ENCODE results near the gene AUTS2. TPM values are rescaled to one million over a fixed set of nuclear protein-coding genes. Genes with fewer than 3 reads are reported as not detected.
A peak's percentile ranks its signal among the peaks of the same experiment; 100 is the strongest.
"Not testable (repeated sequence)": the region's sequence is repeated elsewhere in the genome, so short reads cannot be mapped to it uniquely, and the experiment has no call there.

AUTS2 gene
- total RNA-seq, 1 donor from 2014 or later: 20.4 TPM

DNA sequence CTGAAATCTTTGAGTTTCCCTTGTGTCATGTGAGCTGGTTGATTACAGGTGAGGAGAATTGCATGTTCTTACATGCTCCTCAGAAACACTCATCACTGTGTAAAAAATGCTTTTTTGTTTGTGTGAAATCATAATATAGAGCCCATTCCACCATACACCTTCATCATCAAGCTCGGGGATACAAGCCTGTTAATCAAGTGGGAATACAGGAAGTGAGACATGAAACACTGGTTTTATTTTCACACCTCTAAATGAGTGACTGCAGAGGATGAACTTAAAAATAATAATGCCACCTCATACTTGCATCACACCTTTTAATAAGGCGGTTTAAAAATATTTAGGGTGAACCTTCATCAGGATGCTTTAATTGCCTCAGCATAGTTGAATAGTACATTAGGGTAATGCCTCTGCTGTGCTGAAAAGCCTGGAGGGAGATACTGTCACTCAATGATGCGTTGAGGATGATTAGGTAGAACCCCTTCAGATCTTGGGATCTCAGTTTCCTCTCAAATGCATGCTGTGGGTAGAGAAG is 164.6 kb downstream of the AUTS2 start:
- ATAC-seq: peak; percentile 88

GRCh38 chr7:69763513-69763912 is 165.2 kb downstream of the AUTS2 start:
- ATAC-seq: no peak

DNA sequence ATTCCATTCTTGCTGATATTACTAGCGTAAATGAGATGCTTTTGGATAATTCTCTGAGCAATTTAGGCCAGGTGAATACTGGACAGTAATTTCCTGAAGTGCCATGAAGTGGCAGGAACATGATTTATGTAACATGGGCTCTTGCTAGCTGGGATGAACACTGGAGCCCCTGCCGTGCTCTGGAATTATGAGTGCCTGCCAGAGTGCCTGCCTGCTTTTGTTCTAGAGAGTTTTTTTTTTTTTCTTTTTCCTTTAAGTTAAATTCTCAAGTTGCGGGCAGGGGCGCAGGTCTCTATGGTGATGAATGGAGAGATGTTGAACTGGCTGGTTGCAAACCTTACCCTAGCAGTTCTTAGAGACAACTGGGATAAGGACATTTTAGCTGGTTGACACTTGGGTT is 165.9 kb downstream of the AUTS2 start:
- ATAC-seq: no peak

DNA sequence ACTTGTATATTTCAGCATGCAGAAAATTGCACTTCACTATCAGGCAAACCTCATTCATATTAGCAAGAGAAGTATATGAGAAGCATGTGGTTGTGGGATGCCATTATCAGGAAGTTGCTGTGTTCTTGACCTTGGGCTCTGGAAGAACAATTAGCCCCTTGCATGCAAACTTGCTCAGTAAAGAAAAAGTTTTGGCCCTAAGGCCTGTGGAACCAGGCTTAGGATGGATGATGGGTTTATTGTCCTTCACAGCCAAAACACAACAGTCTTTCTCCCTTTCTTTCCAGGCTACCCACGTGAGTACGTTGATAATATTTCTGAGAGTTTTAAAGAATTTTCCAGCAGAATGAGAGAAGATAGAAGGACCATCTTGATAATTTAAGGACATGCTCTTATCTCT is 166.4 kb downstream of the AUTS2 start:
- no peak for ATAC-seq

DNA sequence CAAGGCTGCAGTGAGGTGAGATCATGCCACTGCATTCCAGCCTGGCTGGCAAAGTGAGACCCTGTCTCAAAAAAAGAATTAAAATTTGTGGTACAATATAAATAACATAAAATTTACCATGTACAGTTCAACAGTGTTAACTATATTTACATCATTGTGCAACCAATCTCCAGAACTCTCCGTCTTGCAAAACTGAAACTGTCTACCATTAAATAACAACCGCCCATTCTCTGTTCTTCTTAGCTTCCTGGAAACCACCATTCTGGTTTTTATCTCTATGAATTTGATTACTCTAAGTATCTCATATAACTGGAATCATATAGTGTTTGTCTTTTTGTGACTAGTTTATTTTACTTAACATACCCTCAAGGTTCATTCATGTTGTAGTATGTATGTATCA is 167.6 kb downstream of the AUTS2 start:
- ATAC-seq: no peak

GRCh38 chr7:69768986-69769595 is 170.8 kb downstream of the AUTS2 start:
- ATAC-seq: no peak

DNA sequence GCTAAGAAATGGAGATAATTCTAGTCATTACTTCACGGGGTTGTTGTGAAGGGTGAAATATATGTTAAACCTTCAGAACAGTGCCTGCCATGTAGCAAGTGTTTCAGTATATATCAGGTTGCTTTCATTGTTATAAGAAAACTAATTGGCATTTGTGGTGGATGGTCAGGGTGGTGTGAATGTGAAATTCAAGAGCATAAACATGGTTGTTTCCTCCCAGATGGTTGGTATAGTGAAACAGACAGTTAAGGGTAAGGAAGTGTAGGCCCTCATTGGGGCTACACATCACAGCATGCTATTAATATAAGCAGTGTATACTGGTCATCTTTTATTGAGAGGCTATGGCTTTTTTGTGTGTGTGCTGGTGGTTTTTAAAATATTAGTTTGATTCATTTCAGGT is 171.6 kb downstream of the AUTS2 start:
- no peak for ATAC-seq

DNA sequence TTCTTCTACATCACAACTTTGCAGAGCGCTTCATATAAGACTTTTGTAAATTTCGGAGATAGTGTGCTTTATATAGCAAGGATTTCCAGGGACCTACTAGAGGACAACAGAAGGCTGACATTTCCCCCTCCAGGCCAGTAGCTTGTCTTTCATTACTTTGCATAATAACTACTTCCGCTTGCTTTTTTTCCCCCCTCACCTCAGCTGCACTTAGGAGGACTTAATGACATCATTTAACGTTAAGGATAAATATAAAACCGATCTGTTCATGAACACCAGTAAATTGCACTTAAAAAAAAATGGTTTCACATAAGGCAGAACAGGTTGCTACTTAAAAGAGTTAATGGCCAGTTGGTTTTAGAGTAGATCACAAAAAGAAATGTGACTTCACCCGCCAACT is 172.3 kb downstream of the AUTS2 start:
- ATAC-seq: no peak

DNA sequence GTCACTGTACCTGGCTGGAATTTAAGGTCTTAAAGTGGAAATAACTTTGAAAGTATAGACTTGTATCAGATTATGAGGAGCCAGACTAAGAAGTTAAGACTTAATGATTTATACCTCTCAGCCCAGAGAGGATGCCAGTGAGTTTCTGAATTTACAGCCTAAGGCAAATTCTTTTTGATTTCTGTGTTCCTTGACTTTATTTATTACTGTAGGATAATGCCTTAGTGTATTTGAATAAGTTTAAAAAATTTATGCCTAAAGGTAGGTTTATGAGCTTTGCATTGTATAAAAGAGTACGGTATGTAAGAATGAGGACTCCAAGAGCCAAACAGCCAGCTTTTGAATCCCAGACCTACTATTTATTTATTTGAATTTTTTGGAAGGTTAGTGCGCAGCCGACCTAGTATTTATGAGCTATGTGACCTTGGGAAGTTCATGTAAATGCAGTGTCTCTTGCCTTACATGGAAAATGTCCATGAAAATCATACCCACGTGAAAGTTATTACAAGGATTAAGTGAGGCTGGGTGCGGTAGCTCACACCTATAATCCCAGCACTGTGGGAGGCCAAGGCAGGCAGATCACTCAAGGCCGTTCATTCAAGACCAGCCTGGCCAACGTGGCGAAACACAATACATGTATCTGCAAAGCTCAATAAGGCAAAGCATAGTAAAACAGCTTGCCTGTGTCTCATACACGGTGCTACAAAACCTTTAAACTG is 174.6 kb downstream of the AUTS2 start:
- ATAC-seq: peak; percentile 56

GRCh38 chr7:69773535-69774225 is 175.4 kb downstream of the AUTS2 start:
- peak; percentile 38 for ATAC-seq

DNA sequence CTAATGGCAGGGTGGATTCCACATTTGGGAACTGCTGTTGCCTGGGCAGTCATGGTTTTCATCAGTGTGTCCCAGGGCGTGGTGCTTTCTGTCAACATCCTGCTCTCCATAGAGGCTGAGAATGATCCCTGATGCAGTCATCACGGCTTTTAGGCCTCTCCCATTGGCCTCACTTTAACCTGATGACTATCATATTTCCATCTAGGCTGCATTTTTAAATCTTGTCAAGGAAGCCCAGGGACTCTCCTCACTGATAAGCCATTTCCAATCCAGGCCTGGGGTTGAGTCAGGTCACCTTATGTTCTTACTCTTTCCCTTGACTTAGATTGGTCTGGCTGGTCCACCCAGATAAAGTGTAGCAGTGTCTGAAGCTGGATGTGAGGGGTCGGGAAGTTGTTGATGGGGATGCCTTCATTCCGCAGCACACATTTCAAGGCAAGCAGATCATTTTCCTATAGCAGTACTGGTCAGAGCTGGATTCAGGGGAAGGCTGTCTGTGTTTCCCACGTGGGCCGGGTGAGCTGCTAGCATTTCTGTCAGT is 177.0 kb downstream of the AUTS2 start:
- ATAC-seq: peak; percentile 80

GRCh38 chr7:69776611-69777010 is 178.3 kb downstream of the AUTS2 start:
- no peak for ATAC-seq

DNA sequence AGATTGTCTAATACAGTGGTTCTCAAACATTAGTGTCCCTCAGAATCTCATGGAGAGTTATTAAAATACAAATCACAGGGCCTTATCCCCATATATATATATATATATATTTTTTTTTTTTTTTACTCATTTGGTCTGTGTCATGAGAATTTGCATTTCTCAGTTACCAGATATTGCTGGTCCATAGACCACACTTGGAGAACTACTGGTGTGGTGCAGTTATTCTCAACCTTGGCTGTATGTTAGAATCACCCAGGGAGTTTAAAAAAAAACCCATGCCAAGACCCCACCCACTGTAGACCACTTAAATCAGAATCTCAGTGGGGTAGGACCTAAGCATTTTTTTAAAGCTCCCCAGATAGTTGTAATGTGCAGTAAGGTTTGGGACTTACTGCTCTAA is 179.9 kb downstream of the AUTS2 start:
- ATAC-seq: no peak

- ATAC-seq: no peak
Observed at GRCh38 chr7:69780379-69780778, 182.1 kb downstream of the AUTS2 start.

- ATAC-seq: no peak
Observed at GRCh38 chr7:69781412-69781846, 183.2 kb downstream of the AUTS2 start.

- ATAC-seq: no peak
Observed at GRCh38 chr7:69782917-69783684, 184.8 kb downstream of the AUTS2 start.

DNA sequence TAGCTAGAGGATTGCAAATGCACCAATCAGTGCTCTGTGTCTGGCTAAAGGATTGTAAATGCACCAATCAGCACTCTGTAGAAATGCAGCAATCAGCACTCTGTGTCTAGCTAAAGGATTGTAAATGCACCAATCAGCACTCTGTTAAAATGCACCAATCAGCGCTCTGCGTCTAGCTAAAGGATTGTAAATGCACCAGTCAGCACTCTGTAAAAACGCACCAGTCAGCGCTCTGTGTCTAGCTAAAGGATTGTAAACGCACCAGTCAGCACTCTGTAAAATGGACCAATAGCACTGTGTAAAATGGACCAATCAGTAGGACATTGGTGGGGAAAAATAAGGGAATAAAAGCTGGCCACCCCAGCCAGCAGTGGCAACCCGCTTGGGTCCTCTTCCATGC is 187.9 kb downstream of the AUTS2 start:
- not testable (repeated sequence) for ATAC-seq

DNA sequence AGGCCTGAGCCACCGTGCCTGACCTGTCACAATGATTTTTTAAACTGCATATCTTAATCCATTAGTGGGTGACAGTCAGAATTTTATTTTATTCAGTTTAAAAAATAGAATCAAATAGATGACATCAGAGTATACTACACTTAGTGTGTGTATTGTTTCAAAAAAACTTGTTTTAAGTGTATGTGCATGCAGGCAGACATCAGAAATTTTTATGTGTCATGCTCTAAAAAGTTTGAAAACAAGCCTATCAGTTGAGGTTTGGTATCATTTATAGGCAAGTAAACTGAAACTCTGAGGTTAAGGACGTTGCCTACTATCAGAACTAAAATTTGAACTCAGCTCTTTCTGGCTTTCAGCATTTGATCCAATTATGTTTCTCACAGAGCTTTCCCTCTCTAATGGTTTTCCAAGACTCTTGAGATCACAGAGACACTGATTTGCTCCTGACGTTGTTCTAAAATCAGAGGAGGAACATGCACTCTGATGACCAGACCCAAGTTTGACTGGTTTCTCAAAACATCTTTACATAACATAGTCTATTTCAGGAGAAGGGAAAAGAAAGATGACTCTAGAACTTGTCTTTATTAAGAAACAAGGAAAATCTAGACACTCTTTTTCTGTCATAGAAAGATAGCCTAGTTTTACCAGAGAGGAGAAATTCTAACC is 188.6 kb downstream of the AUTS2 start:
- no peak for ATAC-seq

DNA sequence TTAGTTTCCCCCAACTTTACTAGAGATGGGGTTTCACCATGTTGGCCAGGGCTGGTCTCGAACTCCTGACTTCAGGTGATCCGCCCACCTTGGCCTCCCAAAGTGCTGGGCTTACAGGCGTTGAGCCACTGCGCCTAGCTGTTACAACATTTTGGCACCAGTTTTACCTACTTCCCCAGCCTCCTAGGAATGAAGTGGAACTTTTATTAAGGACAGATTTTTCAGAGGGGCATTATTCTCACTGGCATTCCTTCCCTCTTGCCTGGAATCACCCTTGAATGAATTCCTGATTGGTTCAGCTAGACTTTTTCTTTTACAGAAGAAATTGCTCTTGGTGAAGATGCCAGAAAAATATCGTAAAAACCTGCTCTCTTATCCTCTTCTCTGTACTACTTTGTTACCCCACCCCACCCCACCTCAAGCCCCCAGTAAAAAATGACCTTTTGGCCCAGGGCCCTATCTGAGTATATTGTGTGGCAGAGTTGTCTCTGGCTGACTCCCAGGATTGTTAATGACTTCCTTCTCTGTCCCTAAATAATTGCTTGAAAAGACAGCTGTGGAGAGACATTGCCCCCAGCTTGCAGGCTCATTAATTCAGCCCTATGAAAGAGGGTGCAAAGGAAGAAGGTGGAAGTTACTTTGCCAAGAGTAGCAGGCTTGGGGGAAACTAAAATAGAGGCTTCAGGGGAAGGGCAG is 189.6 kb downstream of the AUTS2 start:
- ATAC-seq: no peak

- no peak for ATAC-seq
Observed at GRCh38 chr7:69789563-69789962, 191.3 kb downstream of the AUTS2 start.

GRCh38 chr7:69790977-69791724 is 192.9 kb downstream of the AUTS2 start:
- ATAC-seq: no peak

All from esophagus mucosa (tissue), 1 donor.